K562 (cell line): ENCODE measurements around the gene C1orf174. TPM values are rescaled to one million over a fixed set of nuclear protein-coding genes. Genes with fewer than 3 reads are reported as not detected.

Experiments used
- ATAC-seq: fragments of 200-7000 bp; cut with Tn5 transposase; 3 replicates; pipeline ENCODE4 v1.9.1; 2020; ENCODE audit warnings: moderate library complexity
- BruUV-seq: library from RNA; stranded (reverse); fragments of 400-500 nt; replicated peaks from 2 replicates; lab custom pipeline; 2021; lab: Mats Ljungman, UMichigan
- CTCF ChIA-PET: fragments of 300-600 bp; formaldehyde crosslinking; extraction: SDS; loops from one replicate; lab custom pipeline; 2021; ENCODE audit warnings: low intra/inter-chr PET ratio; lab: Yijun Ruan, JAX
- POLR2A ChIA-PET: fragments of 300-600, 350-650 bp; sonication (Branson Sonifier 250); formaldehyde crosslinking; extraction: SDS; loops from one replicate; lab custom pipeline; 2021; ENCODE audit warnings: antibody characterized with exemption, inconsistent platforms; lab: Yijun Ruan, JAX
- DNase-seq, 4 experiments: peaks; one replicate each; pipeline versions ENCODE4 v3.0.0 to v3.0.0-alpha.2; 2011 to 2018; ENCODE audit warnings: low spot score in 3 of 4, mixed read lengths in 3 of 4; ENCODE audit errors: extremely low read depth in 1 of 4
- FAIRE-seq: peaks from 2 replicates; lab custom pipeline; 2011; peaks lifted over from hg19 to GRCh38; lab: Jason Lieb, UNC
- H2AFZ ChIP-seq: 2 replicates; pipeline ENCODE4 v1.6.0; 2011; ENCODE audit warnings: low read depth, low read length, control low read depth, inconsistent platforms
- H3K27ac ChIP-seq: fragments of 200-600 bp; 3 replicates; pipeline ENCODE4 v1.8.0; 2011; ENCODE audit warnings: low read depth, mild to moderate bottlenecking, control low read depth, inconsistent platforms, low read length, moderate library complexity, mixed read lengths; ENCODE audit errors: extremely low read depth
- H3K27me3 ChIP-seq, 2 experiments: fragments of 300-600 bp in 1 of 2; 2 replicates in 1 of 2; 3 replicates in 1 of 2; pipeline versions ENCODE4 v1.6.0 to v1.8.0; 2011; ENCODE audit warnings: inconsistent platforms in 2 of 2, low read length in 2 of 2, mild to moderate bottlenecking in 1 of 2, mixed read lengths in 1 of 2, moderate library complexity in 1 of 2; ENCODE audit not compliant: control insufficient read depth in 2 of 2, insufficient read depth in 2 of 2
- H3K36me3 ChIP-seq: fragments of 300-600 bp; 3 replicates; pipeline ENCODE4 v1.8.0; 2011; ENCODE audit warnings: mild to moderate bottlenecking, low read length, inconsistent platforms; ENCODE audit not compliant: control insufficient read depth, insufficient read depth
- H3K4me1 ChIP-seq, 2 experiments: fragments of 200-600 bp in 1 of 2; replicated peaks in 1 of 2; 2 replicates in 1 of 2; 3 replicates in 1 of 2; pipeline versions ENCODE4 v1.5.1 to v1.8.0; 2011; ENCODE audit warnings: inconsistent platforms in 2 of 2, low read length in 2 of 2, mild to moderate bottlenecking in 1 of 2, mixed read lengths in 1 of 2, moderate library complexity in 1 of 2; ENCODE audit not compliant: control insufficient read depth in 2 of 2, insufficient read depth in 2 of 2
- H3K4me2 ChIP-seq: 2 replicates; pipeline ENCODE4 v1.6.1; 2011; ENCODE audit warnings: low read length, control low read depth, inconsistent platforms, mixed read lengths; ENCODE audit not compliant: insufficient read depth
- H3K4me3 ChIP-seq: fragments of 200-600 bp; sonication (generic), shearing (Covaris generic); 2 replicates; pipeline ENCODE4 v1.5.1; 2016; ENCODE audit warnings: control low read depth, inconsistent platforms
- H3K79me2 ChIP-seq: fragments of 200-600 bp; 3 replicates; pipeline ENCODE4 v1.8.0; 2011; ENCODE audit warnings: low read length, inconsistent platforms; ENCODE audit not compliant: control insufficient read depth, insufficient read depth
- H3K9ac ChIP-seq, 2 experiments: 2 replicates each; pipeline versions ENCODE4 v1.6.0 to v1.6.1; 2011; ENCODE audit warnings: low read depth in 2 of 2, low read length in 2 of 2, control low read depth in 1 of 2, inconsistent platforms in 1 of 2, mild to moderate bottlenecking in 1 of 2, mixed read lengths in 1 of 2; ENCODE audit not compliant: insufficient read depth in 1 of 2
- H3K9me1 ChIP-seq: one replicate; pipeline ENCODE4 v1.6.0; 2011; ENCODE audit warnings: inconsistent platforms, mild to moderate bottlenecking, low read length, moderate library complexity; ENCODE audit not compliant: control insufficient read depth, insufficient read depth
- H3K9me3 ChIP-seq: replicated peaks from 2 replicates; pipeline ENCODE4 v1.5.1; 2011; ENCODE audit warnings: low read depth, low read length, inconsistent platforms; ENCODE audit not compliant: control insufficient read depth, insufficient read depth
- H4K20me1 ChIP-seq: replicated peaks from 2 replicates; pipeline ENCODE4 v1.6.1; 2011; ENCODE audit warnings: low read length, inconsistent platforms, mixed read lengths; ENCODE audit not compliant: control insufficient read depth, insufficient read depth
- E2F8 ChIP-seq: fragments of 450-650 bp; IDR thresholded peaks from 2 replicates; pipeline ENCODE4 v1.7.1; 2018; ENCODE audit warnings: mild to moderate bottlenecking, low read depth; ENCODE audit not compliant: partially characterized antibody
- ELF1 ChIP-seq: fragments of 200-800 bp; sonication (Bioruptor generic); IDR thresholded peaks from 2 replicates; pipeline ENCODE4 v1.6.1; 2016; ENCODE audit warnings: missing genetic modification characterization, missing compliant biosample characterization
- HMG20B ChIP-seq: fragments of 250-450 bp; sonication (Bioruptor Pico); IDR thresholded peaks from 2 replicates; pipeline ENCODE4 v1.5.0; 2021; ENCODE audit warnings: mild to moderate bottlenecking
- MNT ChIP-seq, 2 experiments: fragments of 450-650 bp; conservative IDR thresholded peaks; 2 replicates each; pipeline ENCODE4 v1.6.1; 2017; ENCODE audit warnings: mild to moderate bottlenecking in 2 of 2, moderate library complexity in 2 of 2
- NFRKB ChIP-seq: fragments of 450-650 bp; IDR thresholded peaks from 2 replicates; pipeline ENCODE4 v1.6.1; 2016; ENCODE audit warnings: low read depth
- POLR2B ChIP-seq: fragments of 450-650 bp; IDR thresholded peaks from 2 replicates; pipeline ENCODE4 v1.6.1; 2018; ENCODE audit warnings: low read depth; ENCODE audit not compliant: partially characterized antibody
- POLR2H ChIP-seq: IDR thresholded peaks from 2 replicates; pipeline ENCODE4 v1.6.1; 2016; ENCODE audit warnings: missing genetic modification characterization, low read depth, mild to moderate bottlenecking, control low read depth, missing compliant biosample characterization, moderate library complexity
- TFAP4 ChIP-seq: sonication (generic); formaldehyde crosslinking; IDR thresholded peaks from 2 replicates; pipeline ENCODE4 v1.8.0; 2022; ENCODE audit warnings: missing genetic modification reagents, mild to moderate bottlenecking, moderate library complexity, borderline replicate concordance
- ZNF263 ChIP-seq: sonication (generic); formaldehyde crosslinking; IDR thresholded peaks from 2 replicates; pipeline ENCODE4 v1.8.0; 2022; ENCODE audit warnings: mild to moderate bottlenecking, missing genetic modification reagents, borderline replicate concordance
- ZNF277 ChIP-seq: fragments of 250-450 bp; sonication (Bioruptor Pico); IDR thresholded peaks from 2 replicates; pipeline ENCODE4 v1.8.0; 2022; ENCODE audit warnings: inconsistent platforms, mild to moderate bottlenecking, moderate library complexity, borderline replicate concordance
- ZNF280A ChIP-seq: fragments of 450-650 bp; IDR thresholded peaks from 2 replicates; pipeline ENCODE4 v1.6.1; 2018; ENCODE audit warnings: mild to moderate bottlenecking, low read depth; ENCODE audit not compliant: partially characterized antibody
- WGBS: fragments of 100-300 bp; shearing (Covaris generic); methylation state at CpG from one replicate; pipeline ENCODE4 v1.1.6; 2016; ENCODE audit warnings: low coverage, mixed read lengths; ENCODE audit not compliant: insufficient coverage; ENCODE audit errors: missing lambda C conversion rate; 5-methylcytosine and 5-hydroxymethylcytosine counted together
- in situ Hi-C: fragments of 300-500 bp; cut with MboI; formaldehyde crosslinking; loops from 4 replicates; pipeline ENCODE4 v1.15.0; 2018; ENCODE audit warnings: inconsistent platforms, mixed read lengths
- intact Hi-C: fragments of 100-400 bp; cut with micrococcal nuclease; formaldehyde crosslinking; loops from 2 replicates; pipeline ENCODE4 v1.14.2; 2022
- polyA plus RNA-seq, 8 experiments: library from polyadenylated mRNA; depleted of rRNA in 4 of 8; stranded (reverse) in 5 of 8; unstranded in 3 of 8; fragments of >200 nt; fragmentation: Nextera tagmentation in 2 of 8; fragmentation: Illumina TruSeq in 1 of 8; extraction: Ambion mirVana in 2 of 8; extraction: Trizol in 1 of 8; gene quantifications; 2 replicates each; pipeline versions ENCODE4 v1.2.1 to v1.2.3, GENCODE V29; 2011 to 2014; ENCODE audit warnings: inconsistent platforms in 1 of 8, missing spikeins in 1 of 8
- total RNA-seq, 7 experiments: library from RNA; depleted of rRNA in 6 of 7; stranded (reverse); fragments of >200 nt in 6 of 7; fragmentation: Illumina TruSeq in 2 of 7; extraction: Trizol in 2 of 7; gene quantifications; 2 replicates each; pipeline versions ENCODE4 v1.2.1 to v1.2.3, GENCODE V29; 2011 to 2021; ENCODE audit warnings: low replicate concordance in 1 of 7

C1orf174 gene
- total and polyA plus RNA-seq, 9 of the 15 experiments (the other 6 are each of a cell fraction or from before 2014, with no cell fraction given): 38.5 to 64.9 (median 45.4) TPM

- Histone ChIP-seq H3K27ac (no peak overlapping the region), H3K4me2 (no peak overlapping the region), H3K9me1 (no peaks in the 10 kb centered on the region), H3K9ac (peak overlapping the region in 1 of 2 experiments; percentile 61; a peak in 1 of 4 replicates), H2AFZ (no peak overlapping the region), H3K4me1 (peaks cover 10 to 57% of the 10 kb centered on the region in 2 experiments; a peak in 4 of 5 replicates), H3K79me2 (peaks cover 17% of the 10 kb centered on the region), H4K20me1 (peaks cover 3% of the 10 kb centered on the region; the same call in 1 of the 2 replicates), H3K9me3 (no peaks in the 10 kb centered on the region), H3K4me3 (no peak overlapping the region), H3K27me3 (no peaks in the 10 kb centered on the region; a peak in 1 of 5 replicates), H3K36me3 (no peaks in the 10 kb centered on the region)
- DNase-seq (no peak), ATAC-seq (no peak), FAIRE-seq (no peak)
- CTCF ChIA-PET: no interaction called here
- intact Hi-C loops: no loop called here
- BruUV-seq: no TSS peak
- in situ Hi-C loops: no loop called here
- POLR2A ChIA-PET: interaction anchor here (0.9 to 1.3 kb wide), 2 partner anchors 9 to 128 kb away, joined by 4 read pairs; no protein-coding TSS in a partner anchor
- WGBS: 67% methylated on average over 16 of the region's 16 CpGs
- TF ChIP-seq ZNF280A (no peak), ZNF277 (CRISPR knock-in tag) (no peak), ZNF263 (CRISPR knock-in tag) (no peak), MNT (conservative IDR thresholded peaks at IDR 0.05) (no peak), TFAP4 (no peak), POLR2B (no peak), NFRKB (no peak), POLR2H (tag) (no peak), HMG20B (CRISPR knock-in tag) (no peak), ELF1 (tag) (no peak), E2F8 (no peak)
These were observed 3.3 kb upstream of the C1orf174 start for GRCh38 chr1:3903141-3904005.
